Thyroid gland (tissue), 4 donors: Measurements from ENCODE around the gene KRTAP3-2.

ENCODE experiments used
- POLR2A ChIP-seq, 2 donors: fragments of 450-650 bp; IDR thresholded peaks; one replicate each; pipeline ENCODE4 v1.6.1; 2017; ENCODE audit warnings: antibody characterized with exemption in 2 of 2, mild to moderate bottlenecking in 2 of 2, moderate library complexity in 1 of 2
- TF ChIP-seq, protein P1 (sequence below), 6 experiments: fragments of 200-600 bp in 3 of 6; fragments of 450-650 bp in 3 of 6; sonication (generic) in 3 of 6; IDR thresholded peaks; one replicate each; pipeline ENCODE4 v1.5.1; 2016 to 2019; ENCODE audit warnings: antibody characterized with exemption in 6 of 6, mild to moderate bottlenecking in 2 of 6, inconsistent platforms in 1 of 6, moderate library complexity in 1 of 6

DNA sequence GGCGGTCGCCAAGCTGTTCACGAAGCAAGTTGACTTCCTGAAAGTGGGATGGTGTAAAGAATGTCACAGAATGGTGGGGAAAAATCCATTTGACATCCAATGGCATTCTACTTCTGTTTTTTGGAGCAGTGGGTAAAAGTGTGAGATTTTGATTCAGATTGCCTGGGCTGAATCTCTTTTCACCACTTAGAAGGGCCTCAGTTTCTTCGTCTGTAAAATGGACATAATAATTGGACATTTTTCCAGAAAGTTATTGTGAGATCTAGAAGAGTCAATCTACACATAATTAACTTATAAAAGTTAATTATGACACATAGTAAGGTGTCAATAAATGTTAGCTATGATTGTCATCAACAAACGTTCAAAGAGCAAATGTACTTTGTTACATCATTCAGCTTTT lies 18.6 kb downstream of the KRTAP3-2 start:
- TF ChIP-seq, protein P1, sequence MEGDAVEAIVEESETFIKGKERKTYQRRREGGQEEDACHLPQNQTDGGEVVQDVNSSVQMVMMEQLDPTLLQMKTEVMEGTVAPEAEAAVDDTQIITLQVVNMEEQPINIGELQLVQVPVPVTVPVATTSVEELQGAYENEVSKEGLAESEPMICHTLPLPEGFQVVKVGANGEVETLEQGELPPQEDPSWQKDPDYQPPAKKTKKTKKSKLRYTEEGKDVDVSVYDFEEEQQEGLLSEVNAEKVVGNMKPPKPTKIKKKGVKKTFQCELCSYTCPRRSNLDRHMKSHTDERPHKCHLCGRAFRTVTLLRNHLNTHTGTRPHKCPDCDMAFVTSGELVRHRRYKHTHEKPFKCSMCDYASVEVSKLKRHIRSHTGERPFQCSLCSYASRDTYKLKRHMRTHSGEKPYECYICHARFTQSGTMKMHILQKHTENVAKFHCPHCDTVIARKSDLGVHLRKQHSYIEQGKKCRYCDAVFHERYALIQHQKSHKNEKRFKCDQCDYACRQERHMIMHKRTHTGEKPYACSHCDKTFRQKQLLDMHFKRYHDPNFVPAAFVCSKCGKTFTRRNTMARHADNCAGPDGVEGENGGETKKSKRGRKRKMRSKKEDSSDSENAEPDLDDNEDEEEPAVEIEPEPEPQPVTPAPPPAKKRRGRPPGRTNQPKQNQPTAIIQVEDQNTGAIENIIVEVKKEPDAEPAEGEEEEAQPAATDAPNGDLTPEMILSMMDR (IDR thresholded peaks at IDR 0.05): no peak
- TF ChIP-seq POLR2A (IDR thresholded peaks at IDR 0.05): no peak
